ENCODE data around the gene TPI1.
A peak's percentile ranks its signal among the peaks of the same experiment; 100 is the strongest.

Gene TPI1

DNA sequence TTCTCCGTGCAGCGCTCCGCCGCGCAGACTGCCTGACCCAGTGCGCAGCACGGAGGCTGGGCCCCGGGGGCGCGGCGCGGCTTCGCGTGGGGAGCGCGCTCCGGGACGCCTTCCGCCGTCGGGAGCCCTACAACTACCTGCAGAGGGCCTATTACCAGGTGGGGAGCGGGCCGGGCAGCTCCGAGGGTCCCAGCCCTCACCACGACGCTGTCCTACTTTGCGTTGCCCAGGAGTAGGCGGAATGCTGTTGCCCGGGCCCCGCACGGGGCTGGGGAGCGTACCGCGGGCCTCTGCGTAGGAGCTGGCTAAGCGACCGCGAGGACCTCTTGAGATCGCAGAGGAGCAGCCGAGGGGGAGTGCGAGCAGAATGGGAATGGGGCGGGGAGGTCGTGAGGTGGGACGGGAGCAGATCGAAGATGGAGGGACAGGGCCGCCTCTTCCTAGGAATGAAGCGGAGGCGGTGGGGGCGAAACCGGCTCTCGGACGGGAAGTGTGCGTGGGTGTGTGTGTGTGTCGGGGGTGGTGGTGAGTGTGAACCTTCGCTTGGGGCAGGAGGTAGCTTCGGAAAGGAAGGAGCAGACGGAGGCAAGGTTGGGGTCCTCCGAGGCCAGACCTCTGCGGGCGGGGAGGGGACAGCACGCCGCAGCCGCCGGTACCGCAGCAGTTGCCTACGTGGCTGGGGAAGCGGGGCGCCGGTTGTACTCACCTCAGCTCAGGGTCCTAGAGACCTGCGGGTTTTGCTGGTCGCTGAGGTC lies 38.4 kb upstream of the TPI1 start:
- DNase-seq: peak in 1 of 2 experiments; percentile 52

GRCh38 chr12:6829536-6830220 lies 37.7 kb upstream of the TPI1 start:
- DNase-seq: peak in 1 of 2 experiments; percentile 52

DNA sequence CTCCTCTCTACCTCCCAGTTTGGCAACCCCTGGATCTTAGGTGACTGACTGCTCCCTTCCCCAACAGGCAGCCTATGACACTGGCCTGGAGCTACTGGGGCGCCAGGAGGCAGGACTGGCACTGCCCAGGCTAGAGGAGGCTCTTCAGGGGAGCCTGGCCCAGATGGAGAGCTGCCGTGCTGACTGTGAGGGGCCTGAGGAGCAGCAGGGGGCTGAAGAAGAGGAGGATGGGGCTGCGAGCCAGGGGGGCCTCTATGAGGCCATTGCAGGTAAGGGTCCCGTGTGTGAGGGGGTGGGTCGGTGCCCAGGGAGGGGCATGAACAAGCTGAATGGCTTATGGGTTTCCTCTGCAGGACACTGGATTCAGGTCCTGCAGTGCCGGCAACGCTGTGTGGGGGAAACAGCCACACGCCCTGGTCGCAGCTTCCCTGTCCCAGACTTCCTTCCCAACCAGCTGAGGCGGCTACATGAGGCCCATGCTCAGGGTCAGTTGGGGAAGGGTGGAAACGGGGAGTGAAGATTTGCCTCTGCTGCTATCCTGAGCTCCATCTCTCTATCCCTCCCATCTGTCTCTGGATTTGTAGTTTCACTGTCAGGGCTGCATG lies 36.9 kb upstream of the TPI1 start:
- no peak for DNase-seq

GRCh38 chr12:6830999-6831398 lies 36.3 kb upstream of the TPI1 start:
- DNase-seq: no peak

- DNase-seq: no peak
Measured at GRCh38 chr12:6831450-6831995, 35.8 kb upstream of the TPI1 start.

GRCh38 chr12:6832125-6832524 lies 35.2 kb upstream of the TPI1 start:
- DNase-seq: no peak

DNA sequence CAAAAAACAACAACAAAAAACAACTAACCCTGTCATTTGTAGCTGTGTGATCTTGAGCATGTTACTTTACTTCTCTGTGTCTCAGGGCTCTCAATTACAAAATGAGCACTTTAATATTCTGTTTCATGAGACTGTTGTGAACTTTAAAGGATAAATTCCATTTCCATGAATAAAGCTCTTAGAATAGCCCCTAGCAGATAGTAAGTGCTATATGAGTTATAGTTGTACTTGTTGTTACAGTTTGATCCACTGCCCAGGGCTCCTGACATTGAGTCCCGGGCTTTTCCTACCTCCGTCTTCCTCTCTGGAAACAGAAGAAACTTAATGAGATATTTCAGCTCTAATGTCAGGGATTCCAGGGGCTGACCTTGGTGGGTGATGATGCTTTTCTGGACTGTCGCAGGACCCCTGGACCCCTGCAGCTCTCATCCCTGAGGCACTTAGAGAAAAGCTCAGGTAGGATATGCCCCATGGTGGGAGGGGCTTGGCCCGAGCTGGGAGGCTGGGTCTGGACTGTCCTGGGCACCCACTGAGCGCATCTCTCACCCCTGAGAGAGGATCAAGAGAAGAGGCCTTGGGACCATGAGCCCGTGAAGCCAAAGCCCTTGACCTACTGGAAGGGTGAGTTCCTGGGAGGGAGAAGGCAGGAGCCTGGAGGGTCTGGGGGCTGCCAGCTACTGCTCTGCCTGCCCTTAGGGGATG lies 34.0 kb upstream of the TPI1 start:
- DNase-seq: no peak

- no peak for DNase-seq
Measured at GRCh38 chr12:6834254-6834653, 33.1 kb upstream of the TPI1 start.

DNA sequence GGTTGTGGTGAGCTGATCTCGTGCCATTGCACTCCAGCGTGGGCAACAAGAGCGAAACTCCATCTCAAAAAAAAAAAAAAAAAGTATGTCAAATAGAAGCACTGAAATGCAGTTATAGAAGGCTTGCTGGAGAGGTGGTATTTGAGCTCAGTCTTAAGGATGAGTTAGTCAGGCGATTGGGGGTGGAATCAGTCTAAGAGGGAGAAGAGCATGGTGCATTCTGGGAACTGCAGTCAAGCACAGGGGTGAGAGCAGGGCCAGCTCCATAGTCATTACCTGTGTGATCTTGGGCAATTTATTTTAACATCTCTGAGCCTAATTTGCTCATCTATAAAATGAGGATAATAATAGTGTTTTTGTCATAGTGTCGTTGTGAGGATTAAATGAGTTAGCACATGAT lies 32.5 kb upstream of the TPI1 start:
- DNase-seq: no peak

- DNase-seq: no peak
Measured at GRCh38 chr12:6836851-6837250, 30.5 kb upstream of the TPI1 start.

GRCh38 chr12:6837370-6838060 lies 29.8 kb upstream of the TPI1 start:
- DNase-seq: no peak

- no peak for DNase-seq
Measured at GRCh38 chr12:6838854-6839253, 28.5 kb upstream of the TPI1 start.

DNA sequence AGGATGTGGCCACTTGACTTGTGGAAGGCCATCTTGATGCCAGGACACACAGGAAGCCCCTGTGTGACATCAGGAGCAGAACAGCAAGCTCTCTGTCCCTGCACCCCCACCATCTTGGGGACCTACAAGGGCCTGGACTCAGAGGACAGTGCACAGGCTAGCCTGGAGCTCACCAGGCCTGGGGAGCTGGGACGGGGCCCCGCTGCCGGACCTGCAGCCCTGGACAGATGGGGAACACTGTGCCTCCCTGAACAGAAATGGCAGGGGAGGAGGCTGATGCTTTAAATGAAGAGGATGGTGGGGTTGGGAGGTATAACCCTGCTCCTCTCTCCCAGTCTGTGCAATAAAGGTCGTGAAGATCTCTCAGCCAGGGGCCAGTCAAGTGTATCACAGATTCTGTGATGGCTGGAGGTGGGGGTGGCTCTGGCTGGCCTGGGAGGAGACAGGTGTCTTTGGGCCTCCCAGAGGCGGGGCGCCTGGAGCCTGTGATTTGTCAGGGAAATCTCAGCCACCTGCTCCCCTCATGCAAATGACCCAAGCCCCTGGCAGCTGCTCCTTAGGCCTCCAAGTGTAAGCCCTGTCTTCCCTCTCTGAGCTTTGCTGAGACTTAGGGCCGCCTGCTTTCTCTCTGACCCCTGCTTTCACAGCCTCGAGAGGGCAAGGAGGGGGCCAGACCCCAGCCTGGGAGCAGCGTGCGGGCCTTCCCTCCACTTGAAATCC lies 27.7 kb upstream of the TPI1 start:
- no peak for DNase-seq

GRCh38 chr12:6840330-6840729 lies 27.0 kb upstream of the TPI1 start:
- no peak for DNase-seq

GRCh38 chr12:6840761-6841515 lies 26.4 kb upstream of the TPI1 start, which contains the start of gene GNB3:
TSS of gene GNB3 (plus strand) at chr12:6840925. CDS start at chr12:6841288, 363 bp downstream.
- DNase-seq: no peak

- DNase-seq: no peak
Measured at GRCh38 chr12:6842075-6842474, 25.3 kb upstream of the TPI1 start.

- DNase-seq: no peak
Measured at GRCh38 chr12:6843118-6843902, 24.0 kb upstream of the TPI1 start.

DNA sequence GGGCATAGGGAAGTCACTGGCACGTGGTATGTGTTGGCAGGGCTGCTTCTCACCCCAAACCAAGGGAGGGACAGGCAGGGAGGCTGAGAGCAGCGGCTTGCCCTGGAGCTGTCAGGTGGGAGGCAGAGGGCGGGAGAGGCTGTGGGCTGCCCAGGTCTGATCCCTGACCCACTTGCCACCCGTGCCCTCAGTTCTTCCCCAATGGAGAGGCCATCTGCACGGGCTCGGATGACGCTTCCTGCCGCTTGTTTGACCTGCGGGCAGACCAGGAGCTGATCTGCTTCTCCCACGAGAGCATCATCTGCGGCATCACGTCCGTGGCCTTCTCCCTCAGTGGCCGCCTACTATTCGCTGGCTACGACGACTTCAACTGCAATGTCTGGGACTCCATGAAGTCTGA lies 21.9 kb upstream of the TPI1 start:
- DNase-seq: no peak

DNA sequence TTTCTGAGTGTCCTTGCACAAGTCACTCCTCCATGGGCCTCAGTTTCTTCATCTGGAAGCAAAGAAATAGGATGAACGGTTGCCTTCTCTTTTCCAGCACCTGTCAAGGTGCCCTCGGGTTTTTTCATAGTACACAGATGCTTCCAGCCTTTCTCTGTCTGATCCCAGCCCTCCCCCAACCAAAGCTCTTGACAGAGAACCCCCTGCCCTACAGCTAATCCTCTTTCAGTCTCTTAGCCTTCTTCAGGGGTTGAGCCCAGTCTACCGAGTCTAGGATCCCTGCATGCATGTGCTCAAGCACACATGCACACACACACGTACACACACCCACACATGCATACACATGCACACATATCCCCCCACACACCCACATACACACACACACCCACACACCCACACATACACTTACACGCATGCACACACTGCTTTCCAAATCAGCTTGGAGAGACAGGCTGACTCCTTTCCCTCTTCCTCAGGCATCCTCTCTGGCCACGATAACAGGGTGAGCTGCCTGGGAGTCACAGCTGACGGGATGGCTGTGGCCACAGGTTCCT lies 20.9 kb upstream of the TPI1 start:
- DNase-seq: no peak

DNA sequence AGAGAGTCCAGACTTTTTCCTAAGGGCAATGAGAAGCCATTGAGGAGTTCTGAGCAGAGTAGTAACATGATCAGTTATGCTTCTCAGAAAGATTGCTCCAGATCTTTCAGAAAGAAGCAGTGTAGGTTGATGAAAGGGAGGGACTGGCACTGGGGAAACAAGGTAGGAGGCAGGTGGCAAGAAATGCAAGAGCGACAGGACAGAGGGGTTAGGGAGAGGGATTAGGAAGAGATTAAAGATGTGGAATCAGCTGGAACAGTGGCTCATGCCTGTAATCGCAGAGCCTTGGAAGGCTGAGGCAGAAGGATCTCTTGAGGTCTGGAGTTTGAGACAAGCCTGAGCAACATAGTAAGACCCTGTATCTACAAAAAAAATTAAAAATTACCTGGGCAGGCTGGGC lies 19.7 kb upstream of the TPI1 start:
- no peak for DNase-seq
